ENCODE measurements around the gene RCCD1.

DNA sequence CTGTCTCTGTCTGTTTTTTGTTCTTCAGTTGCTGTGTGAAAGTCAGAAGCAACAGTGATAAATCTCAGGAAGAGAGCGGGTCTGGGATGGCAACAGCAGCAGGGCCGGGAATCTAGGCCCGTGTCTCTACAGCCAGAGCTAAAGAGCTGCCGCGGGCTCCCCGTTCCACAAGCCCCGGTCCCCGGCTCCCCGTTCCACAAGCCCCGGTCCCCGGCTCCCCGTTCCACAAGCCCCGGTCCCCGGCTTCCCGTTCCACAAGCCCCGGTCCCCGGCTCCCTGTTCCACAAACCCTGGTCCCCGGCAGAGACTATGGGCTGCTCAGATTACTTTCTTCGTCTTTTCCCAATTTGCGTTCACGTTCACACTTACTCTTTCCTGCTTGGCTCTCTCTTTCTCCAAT is 19.5 kb downstream of the RCCD1 start:
- TF ChIP-seq MAX (IDR thresholded peaks at IDR 0.05) = no peak
- no peak for TF ChIP-seq CTCF (IDR thresholded peaks at IDR 0.05; ENCODE audit: low read depth, low read length, missing input control)
- no peak for TF ChIP-seq TAF1 (conservative IDR thresholded peaks at IDR 0.05)
- TF ChIP-seq GABPA (IDR thresholded peaks at IDR 0.05 in 1 of 2, conservative IDR thresholded peaks at IDR 0.05 in 1 of 2) = no peak
- no peak for TF ChIP-seq SP1 (IDR thresholded peaks at IDR 0.05)
- no peak for TF ChIP-seq REST (IDR thresholded peaks at IDR 0.05)
- no peak for TF ChIP-seq YY1 (IDR thresholded peaks at IDR 0.05)
- TF ChIP-seq EGR1 (IDR thresholded peaks at IDR 0.05; ENCODE audit: low read depth in 2 of 2) = no peak
- TF ChIP-seq FOXA1 (IDR thresholded peaks at IDR 0.05) = no peak
- TF ChIP-seq RXRA (IDR thresholded peaks at IDR 0.05) = no peak
- TF ChIP-seq JUND (IDR thresholded peaks at IDR 0.05) = no peak
- TF ChIP-seq, protein P1, sequence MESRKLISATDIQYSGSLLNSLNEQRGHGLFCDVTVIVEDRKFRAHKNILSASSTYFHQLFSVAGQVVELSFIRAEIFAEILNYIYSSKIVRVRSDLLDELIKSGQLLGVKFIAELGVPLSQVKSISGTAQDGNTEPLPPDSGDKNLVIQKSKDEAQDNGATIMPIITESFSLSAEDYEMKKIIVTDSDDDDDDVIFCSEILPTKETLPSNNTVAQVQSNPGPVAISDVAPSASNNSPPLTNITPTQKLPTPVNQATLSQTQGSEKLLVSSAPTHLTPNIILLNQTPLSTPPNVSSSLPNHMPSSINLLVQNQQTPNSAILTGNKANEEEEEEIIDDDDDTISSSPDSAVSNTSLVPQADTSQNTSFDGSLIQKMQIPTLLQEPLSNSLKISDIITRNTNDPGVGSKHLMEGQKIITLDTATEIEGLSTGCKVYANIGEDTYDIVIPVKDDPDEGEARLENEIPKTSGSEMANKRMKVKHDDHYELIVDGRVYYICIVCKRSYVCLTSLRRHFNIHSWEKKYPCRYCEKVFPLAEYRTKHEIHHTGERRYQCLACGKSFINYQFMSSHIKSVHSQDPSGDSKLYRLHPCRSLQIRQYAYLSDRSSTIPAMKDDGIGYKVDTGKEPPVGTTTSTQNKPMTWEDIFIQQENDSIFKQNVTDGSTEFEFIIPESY (IDR thresholded peaks at IDR 0.05) = no peak
- TF ChIP-seq HNF4G (IDR thresholded peaks at IDR 0.05) = no peak
- TF ChIP-seq NR2F2 (IDR thresholded peaks at IDR 0.05) = no peak
